HepG2 (cell line): ENCODE results near the gene KLHDC4. TPM values are rescaled to one million over a fixed set of nuclear protein-coding genes. Genes with fewer than 3 reads are reported as not detected.

Source experiments
- ATAC-seq: fragments of 200-7000 bp; cut with Tn5 transposase; 3 replicates; pipeline ENCODE4 v1.9.1; 2020; ENCODE audit warnings: mild to moderate bottlenecking, moderate library complexity
- BruUV-seq: library from RNA; stranded (reverse); fragments of 400-500 nt; replicated peaks from 2 replicates; lab custom pipeline; 2021; lab: Mats Ljungman, UMichigan
- CTCF ChIA-PET: fragments of 300-600 bp; formaldehyde crosslinking; extraction: SDS; loops from one replicate; lab custom pipeline; 2021; ENCODE audit warnings: low total read pairs, inconsistent platforms, low intra/inter-chr PET ratio; lab: Yijun Ruan, JAX
- POLR2A ChIA-PET: fragments of 350-600 bp; sonication (Branson Sonifier 250); formaldehyde crosslinking; loops from one replicate; lab custom pipeline; 2020; ENCODE audit warnings: antibody characterized with exemption, inconsistent platforms; lab: Yijun Ruan, JAX
- DNase-seq: peaks from one replicate; pipeline ENCODE4 v3.0.0-alpha.2; 2015; ENCODE audit warnings: low spot score
- FAIRE-seq: peaks from 3 replicates; lab custom pipeline; 2011; peaks lifted over from hg19 to GRCh38; lab: Jason Lieb, UNC
- H2AFZ ChIP-seq: one replicate; pipeline ENCODE4 v1.6.1; 2011; ENCODE audit warnings: low read length, inconsistent platforms
- H3K27ac ChIP-seq: fragments of 300-600 bp; 3 replicates; pipeline ENCODE4 v1.8.0; 2011; ENCODE audit warnings: mixed run types, mild to moderate bottlenecking, mixed read lengths, low read length, inconsistent platforms; ENCODE audit not compliant: insufficient read depth; ENCODE audit errors: extremely low read length
- H3K27me3 ChIP-seq, 2 experiments: fragments of 200-600 bp in 1 of 2; 2 replicates in 1 of 2; 3 replicates in 1 of 2; pipeline versions ENCODE4 v1.6.0 to v1.8.0; 2011; ENCODE audit warnings: low read length in 2 of 2, mild to moderate bottlenecking in 2 of 2, moderate library complexity in 2 of 2, inconsistent platforms in 1 of 2; ENCODE audit not compliant: insufficient read depth in 2 of 2, control insufficient read depth in 1 of 2
- H3K36me3 ChIP-seq, 2 experiments: fragments of 200-600 bp in 1 of 2; replicated peaks in 1 of 2; 2 replicates in 1 of 2; 3 replicates in 1 of 2; pipeline versions ENCODE4 v1.5.1 to v1.8.0; 2011; ENCODE audit warnings: low read length in 2 of 2, inconsistent platforms in 1 of 2; ENCODE audit not compliant: insufficient read depth in 2 of 2, control insufficient read depth in 1 of 2
- H3K4me1 ChIP-seq: 2 replicates; pipeline ENCODE4 v1.5.1; 2012; ENCODE audit warnings: low read length, inconsistent platforms; ENCODE audit not compliant: insufficient read depth
- H3K4me2 ChIP-seq: 2 replicates; pipeline ENCODE4 v1.6.0; 2011; ENCODE audit warnings: low read depth, low read length, inconsistent platforms
- H3K4me3 ChIP-seq, 3 experiments: fragments of 200-600 bp in 1 of 3; sonication (generic), shearing (Covaris generic) in 1 of 3; replicated peaks in 1 of 3; 2 replicates each; pipeline ENCODE4 v1.5.1; 2011 to 2016; ENCODE audit warnings: low read length in 3 of 3, inconsistent platforms in 2 of 3, low read depth in 2 of 3, mild to moderate bottlenecking in 2 of 3, control low read depth in 1 of 3, mixed read lengths in 1 of 3; ENCODE audit not compliant: insufficient read depth in 1 of 3
- H3K79me2 ChIP-seq: one replicate; pipeline ENCODE4 v1.6.1; 2011; ENCODE audit warnings: low read length, inconsistent platforms; ENCODE audit not compliant: insufficient read depth
- H3K9ac ChIP-seq: 2 replicates; pipeline ENCODE4 v1.6.0; 2011; ENCODE audit warnings: mild to moderate bottlenecking, low read depth, low read length, inconsistent platforms; ENCODE audit not compliant: insufficient read depth
- H3K9me3 ChIP-seq: 2 replicates; pipeline ENCODE4 v1.5.1; 2012; ENCODE audit warnings: mild to moderate bottlenecking, low read length
- H4K20me1 ChIP-seq: 2 replicates; pipeline ENCODE4 v1.6.0; 2011; ENCODE audit warnings: inconsistent platforms, mild to moderate bottlenecking, low read length, moderate library complexity; ENCODE audit not compliant: insufficient read depth
- ASH2L ChIP-seq: fragments of 300-600, 200-600 bp; sonication (generic); IDR thresholded peaks from 2 replicates; pipeline ENCODE4 v1.7.0; 2017; ENCODE audit warnings: low read depth, mild to moderate bottlenecking, moderate library complexity, mixed read lengths, low read length; ENCODE audit not compliant: insufficient read length
- BCL6 ChIP-seq: IDR thresholded peaks from 2 replicates; pipeline ENCODE4 v1.6.1; 2016; ENCODE audit warnings: missing genetic modification reagents, missing compliant biosample characterization
- CEBPG ChIP-seq: IDR thresholded peaks from 2 replicates; pipeline ENCODE4 v1.6.1; 2016
- CREB1 ChIP-seq, 2 experiments: fragments of 450-650 bp in 1 of 2; IDR thresholded peaks; 2 replicates each; pipeline ENCODE4 v1.6.1; 2016 to 2017; ENCODE audit warnings: control low read depth in 1 of 2, mild to moderate bottlenecking in 1 of 2, missing compliant biosample characterization in 1 of 2, missing genetic modification characterization in 1 of 2
- GTF2F1 ChIP-seq: fragments of 150-350 bp; IDR thresholded peaks from 2 replicates; pipeline ENCODE4 v1.6.1; 2014; ENCODE audit warnings: low read length
- NONO ChIP-seq, 2 experiments: fragments of 450-650 bp in 1 of 2; sonication (generic) in 1 of 2; formaldehyde crosslinking in 1 of 2; IDR thresholded peaks in 1 of 2; conservative IDR thresholded peaks in 1 of 2; 2 replicates each; pipeline versions ENCODE4 v1.6.1 to v1.8.0; 2017 to 2022; ENCODE audit warnings: mild to moderate bottlenecking in 1 of 2, missing genetic modification reagents in 1 of 2, moderate library complexity in 1 of 2
- RCOR2 ChIP-seq: IDR thresholded peaks from 2 replicates; pipeline ENCODE4 v1.6.1; 2016; ENCODE audit warnings: missing biosample characterization, missing genetic modification reagents
- RNF2 ChIP-seq: fragments of 450-650 bp; conservative IDR thresholded peaks from 2 replicates; pipeline ENCODE4 v1.6.1; 2016; ENCODE audit warnings: low read depth
- SP4 ChIP-seq: sonication (generic); formaldehyde crosslinking; IDR thresholded peaks from 2 replicates; pipeline ENCODE4 v1.8.1; 2023; ENCODE audit warnings: mild to moderate bottlenecking, missing genetic modification reagents
- TERF1 ChIP-seq: sonication (generic); formaldehyde crosslinking; IDR thresholded peaks from 2 replicates; pipeline ENCODE4 v1.8.0; 2022; ENCODE audit warnings: mild to moderate bottlenecking, missing genetic modification reagents, moderate library complexity
- TP53 ChIP-seq: sonication (generic); formaldehyde crosslinking; conservative IDR thresholded peaks from 2 replicates; pipeline ENCODE4 v1.4.0; 2020; ENCODE audit warnings: missing genetic modification reagents
- ZBTB37 ChIP-seq: sonication (generic); formaldehyde crosslinking; IDR thresholded peaks from 2 replicates; pipeline ENCODE4 v1.4.0; 2020; ENCODE audit warnings: mild to moderate bottlenecking, missing genetic modification reagents
- ZBTB8A ChIP-seq: sonication (generic); formaldehyde crosslinking; IDR thresholded peaks from 2 replicates; pipeline ENCODE4 v1.4.0; 2020; ENCODE audit warnings: mild to moderate bottlenecking, low read depth, missing genetic modification reagents, borderline replicate concordance
- ZGPAT ChIP-seq: IDR thresholded peaks from 2 replicates; pipeline ENCODE4 v1.6.1; 2016; ENCODE audit warnings: mild to moderate bottlenecking
- ZNF441 ChIP-seq: sonication (generic); formaldehyde crosslinking; IDR thresholded peaks from 2 replicates; pipeline ENCODE4 v1.7.0; 2021; ENCODE audit warnings: missing genetic modification reagents, borderline replicate concordance
- ZNF749 ChIP-seq: sonication (generic); formaldehyde crosslinking; IDR thresholded peaks from 2 replicates; pipeline ENCODE4 v1.8.0; 2022; ENCODE audit warnings: mild to moderate bottlenecking, missing genetic modification reagents, moderate library complexity, borderline replicate concordance
- ZSCAN25 ChIP-seq: sonication (generic); formaldehyde crosslinking; IDR thresholded peaks from 2 replicates; pipeline ENCODE4 v1.8.0; 2022; ENCODE audit warnings: mild to moderate bottlenecking, missing genetic modification reagents
- ZSCAN31 ChIP-seq: sonication (generic); formaldehyde crosslinking; IDR thresholded peaks from 2 replicates; pipeline ENCODE4 v1.5.0; 2020; ENCODE audit warnings: low read depth, mild to moderate bottlenecking, missing genetic modification reagents
- WGBS: methylation state at CpG from one replicate; pipeline ENCODE4 v1.1.6; 2017; ENCODE audit warnings: low lambda C conversion rate; 5-methylcytosine and 5-hydroxymethylcytosine counted together
- in situ Hi-C: cut with HindIII; loops from 2 replicates; pipeline ENCODE4 v1.10.0; 2017; ENCODE audit warnings: low pct_unique_long_range_greater_than_20kb; ENCODE audit not compliant: extremely low pct_ligation_motif_present
- intact Hi-C: fragments of 100-400 bp; cut with micrococcal nuclease; formaldehyde crosslinking; loops from one replicate; pipeline ENCODE4 v1.10.0; 2022; ENCODE audit not compliant: unreplicated experiment
- polyA plus RNA-seq, 8 experiments: library from polyadenylated mRNA; depleted of rRNA in 3 of 8; stranded (reverse) in 7 of 8; unstranded in 1 of 8; fragments of >200 nt; fragmentation: Illumina TruSeq in 4 of 8; extraction: Trizol in 4 of 8; gene quantifications; 2 replicates each; pipeline versions ENCODE4 v1.2.1 to v1.2.3, GENCODE V29; 2011 to 2016; ENCODE audit warnings: low read depth in 4 of 8, missing spikeins in 1 of 8, mixed read lengths in 1 of 8; ENCODE audit not compliant: insufficient read depth in 1 of 8
- total RNA-seq, 5 experiments: library from RNA; depleted of rRNA; stranded (reverse); fragments of >200 nt; fragmentation: Illumina TruSeq; extraction: Trizol; gene quantifications; 2 replicates each; pipeline ENCODE4 v1.2.3, GENCODE V29; 2016; ENCODE audit warnings: low read depth in 1 of 5
- TF ChIP-seq, protein P1 (sequence below): sonication (generic); formaldehyde crosslinking; IDR thresholded peaks from 2 replicates; pipeline ENCODE4 v1.9.0; 2021; ENCODE audit warnings: missing genetic modification reagents, mild to moderate bottlenecking, borderline replicate concordance

The KLHDC4 gene
- total and polyA plus RNA-seq, 2 of the 13 experiments (the other 11 are each of a cell fraction or from before 2014, with no cell fraction given) = 18.7 to 31.8 TPM

DNA sequence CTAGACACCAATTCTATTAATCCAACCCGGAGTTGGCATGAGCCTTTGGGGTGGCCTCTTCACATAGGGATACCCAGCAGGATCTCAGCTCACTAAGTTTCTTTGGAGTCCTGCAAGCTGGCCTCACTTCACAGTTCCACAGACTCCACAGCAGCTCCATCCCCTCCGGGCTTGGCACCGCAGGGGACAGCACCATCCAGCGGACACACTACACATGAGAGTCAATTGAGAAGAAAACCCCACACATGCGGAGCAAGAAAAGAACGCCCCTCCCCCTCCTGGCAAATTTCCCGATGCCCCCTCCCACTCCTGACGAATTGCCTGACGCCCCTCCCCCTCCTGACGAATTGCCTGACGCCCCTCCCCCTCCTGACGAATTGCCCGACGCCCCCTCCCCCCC is 31.1 kb downstream of the KLHDC4 start:
- CTCF ChIA-PET = no interaction called here
- Histone ChIP-seq H4K20me1 (no peaks in the 10 kb centered on the region), H3K27me3 (no peaks in the 10 kb centered on the region; a peak in 1 of 5 replicates), H3K4me2 (no peak overlapping the region), H3K9me3 (no peaks in the 10 kb centered on the region), H3K36me3 (peaks cover 21 to 33% of the 10 kb centered on the region in 2 experiments), H3K79me2 (peaks cover 6% of the 10 kb centered on the region), H3K27ac (no peak overlapping the region), H3K4me3 (no peak overlapping the region), H3K9ac (no peak overlapping the region), H3K4me1 (no peaks in the 10 kb centered on the region), H2AFZ (no peak overlapping the region)
- FAIRE-seq (no peak), ATAC-seq (no peak), DNase-seq (no peak)
- in situ Hi-C loops (no loop called here), intact Hi-C loops (no loop called here)
- BruUV-seq = no TSS peak
- POLR2A ChIA-PET = interaction anchor here (0.7 kb wide), 1 partner anchor 1939 kb away, joined by 3 read pairs; no protein-coding TSS in a partner anchor
- WGBS = 95% methylated on average over 14 of the region's 14 CpGs
- no peak for TF ChIP-seq NONO (IDR thresholded peaks at IDR 0.05)
- no peak for TF ChIP-seq NONO (CRISPR knock-in tag; conservative IDR thresholded peaks at IDR 0.05)
- TF ChIP-seq ZBTB37 = no peak
- TF ChIP-seq ZNF441 (CRISPR knock-in tag) = no peak
- no peak for TF ChIP-seq ASH2L
- no peak for TF ChIP-seq ZSCAN31 (CRISPR knock-in tag)
- no peak for TF ChIP-seq ZNF749
- no peak for TF ChIP-seq ZSCAN25 (CRISPR knock-in tag)
- TF ChIP-seq SP4 (CRISPR knock-in tag) = no peak
- no peak for TF ChIP-seq TP53 (CRISPR knock-in tag)
- TF ChIP-seq BCL6 (CRISPR knock-in tag) = no peak
- TF ChIP-seq TERF1 = no peak
- no peak for TF ChIP-seq ZGPAT
- TF ChIP-seq, protein P1, sequence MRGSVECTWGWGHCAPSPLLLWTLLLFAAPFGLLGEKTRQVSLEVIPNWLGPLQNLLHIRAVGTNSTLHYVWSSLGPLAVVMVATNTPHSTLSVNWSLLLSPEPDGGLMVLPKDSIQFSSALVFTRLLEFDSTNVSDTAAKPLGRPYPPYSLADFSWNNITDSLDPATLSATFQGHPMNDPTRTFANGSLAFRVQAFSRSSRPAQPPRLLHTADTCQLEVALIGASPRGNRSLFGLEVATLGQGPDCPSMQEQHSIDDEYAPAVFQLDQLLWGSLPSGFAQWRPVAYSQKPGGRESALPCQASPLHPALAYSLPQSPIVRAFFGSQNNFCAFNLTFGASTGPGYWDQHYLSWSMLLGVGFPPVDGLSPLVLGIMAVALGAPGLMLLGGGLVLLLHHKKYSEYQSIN (CRISPR knock-in tag) = no peak
- no peak for TF ChIP-seq CEBPG (CRISPR knock-in tag)
- TF ChIP-seq RCOR2 (CRISPR knock-in tag) = no peak
- TF ChIP-seq GTF2F1 = no peak
- no peak for TF ChIP-seq ZBTB8A (CRISPR knock-in tag)
- TF ChIP-seq CREB1 (IDR thresholded peaks at IDR 0.05) = no peak
- no peak for TF ChIP-seq CREB1 (CRISPR knock-in tag; IDR thresholded peaks at IDR 0.05)
- no peak for TF ChIP-seq RNF2
